Gastrocnemius medialis (tissue), 4 donors: ENCODE results near the gene NFKBIZ. TPM values are rescaled to one million over a fixed set of nuclear protein-coding genes. Genes with fewer than 3 reads are reported as not detected.

ENCODE experiments used
- ATAC-seq, 2 donors: fragments of 150-250 bp; one replicate each; pipeline ENCODE4 v1.9.1; 2016
- DNase-seq, 2 donors: peaks; one replicate each; pipeline ENCODE4 v3.0.0-alpha.2; 2019
- H3K27ac ChIP-seq, 4 donors: fragments of 200-600 bp; sonication (generic); 1 replicate in 1 of 4; 2 replicates in 3 of 4; pipeline ENCODE4 v1.5.1; 2016 to 2018; ENCODE audit warnings: mild to moderate bottlenecking in 2 of 4, moderate library complexity in 1 of 4
- H3K27me3 ChIP-seq, 3 donors: fragments of 200-600 bp; sonication (generic) in 2 of 3; 1 replicate in 1 of 3; 2 replicates in 2 of 3; pipeline versions ENCODE4 v1.5.1 to v1.6.0; 2016 to 2019; ENCODE audit warnings: mild to moderate bottlenecking in 1 of 3, moderate library complexity in 1 of 3
- H3K36me3 ChIP-seq, 2 donors: fragments of 200-600 bp; sonication (generic) in 1 of 2; one replicate each; pipeline ENCODE4 v1.5.1; 2017 to 2018
- H3K4me1 ChIP-seq, 2 donors: fragments of 200-600 bp; sonication (generic) in 1 of 2; one replicate each; pipeline ENCODE4 v1.5.1; 2016 to 2017; ENCODE audit warnings: mild to moderate bottlenecking in 2 of 2
- H3K4me3 ChIP-seq, 4 donors: fragments of 200-600 bp; sonication (generic) in 3 of 4; 1 replicate in 1 of 4; 2 replicates in 3 of 4; pipeline ENCODE4 v1.5.1; 2016 to 2019; ENCODE audit warnings: mild to moderate bottlenecking in 2 of 4
- H3K9me3 ChIP-seq, 3 donors: fragments of 200-600 bp; sonication (generic) in 2 of 3; 1 replicate in 1 of 3; 2 replicates in 2 of 3; pipeline ENCODE4 v1.5.1; 2016 to 2019
- POLR2A ChIP-seq, 2 donors: fragments of 450-650 bp; IDR thresholded peaks; one replicate each; pipeline ENCODE4 v1.6.1; 2017; ENCODE audit warnings: antibody characterized with exemption in 2 of 2, mild to moderate bottlenecking in 2 of 2, moderate library complexity in 2 of 2
- in situ Hi-C, 4 donors: fragments of 200-750 bp; cut with MboI; loops; one replicate each; pipeline versions ENCODE4 v1.15.0 to v1.8.0; 2017; ENCODE audit warnings: low sequenced_read_pairs in 4 of 4
- intact Hi-C: fragments of 100-400 bp; cut with DNase I; formaldehyde crosslinking; loops from one replicate; pipeline ENCODE4 v1.15.1; 2023; ENCODE audit warnings: low total_unique reads
- total RNA-seq, 4 donors: library from RNA; depleted of rRNA; stranded (reverse); fragments of >200 nt; gene quantifications; one replicate each; pipeline versions ENCODE4 v1.1.0 to v1.2.3, GENCODE V29; 2016
- TF ChIP-seq, protein P1 (sequence below), 5 experiments: fragments of 450-650 bp in 3 of 5; fragments of 200-600 bp in 2 of 5; sonication (generic) in 2 of 5; IDR thresholded peaks in 4 of 5; conservative IDR thresholded peaks in 1 of 5; 1 replicate in 4 of 5; 2 replicates in 1 of 5; pipeline ENCODE4 v1.5.1; 2016 to 2019; ENCODE audit warnings: antibody characterized with exemption in 5 of 5, mild to moderate bottlenecking in 3 of 5, moderate library complexity in 3 of 5

The NFKBIZ gene
- total RNA-seq, 4 donors from 2014 or later = 9.2 to 25.9 (median 20.6) TPM

DNA sequence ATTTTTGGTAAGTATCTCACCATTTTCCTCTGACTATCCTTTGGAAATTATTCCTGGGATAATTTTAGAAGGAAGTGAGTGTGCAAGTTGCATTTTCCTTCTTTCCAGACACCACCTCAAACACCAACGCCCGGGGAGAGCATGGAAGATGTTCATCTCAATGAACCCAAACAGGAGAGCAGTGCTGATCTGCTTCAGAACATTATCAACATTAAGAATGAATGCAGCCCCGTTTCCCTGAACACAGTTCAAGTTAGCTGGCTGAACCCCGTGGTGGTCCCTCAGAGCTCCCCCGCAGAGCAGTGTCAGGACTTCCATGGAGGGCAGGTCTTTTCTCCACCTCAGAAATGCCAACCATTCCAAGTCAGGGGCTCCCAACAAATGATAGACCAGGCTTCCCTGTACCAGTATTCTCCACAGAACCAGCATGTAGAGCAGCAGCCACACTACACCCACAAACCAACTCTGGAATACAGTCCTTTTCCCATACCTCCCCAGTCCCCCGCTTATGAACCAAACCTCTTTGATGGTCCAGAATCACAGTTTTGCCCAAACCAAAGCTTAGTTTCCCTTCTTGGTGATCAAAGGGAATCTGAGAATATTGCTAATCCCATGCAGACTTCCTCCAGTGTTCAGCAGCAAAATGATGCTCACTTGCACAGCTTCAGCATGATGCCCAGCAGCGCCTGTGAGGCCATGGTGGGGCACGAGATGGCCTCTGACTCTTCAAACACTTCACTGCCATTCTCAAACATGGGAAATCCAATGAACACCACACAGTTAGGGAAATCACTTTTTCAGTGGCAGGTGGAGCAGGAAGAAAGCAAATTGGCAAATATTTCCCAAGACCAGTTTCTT, 3.9 kb downstream of the NFKBIZ start:
- no peak overlapping the region for H3K4me3 ChIP-seq
- TF ChIP-seq POLR2A (IDR thresholded peaks at IDR 0.05) = no peak
- TF ChIP-seq, protein P1, sequence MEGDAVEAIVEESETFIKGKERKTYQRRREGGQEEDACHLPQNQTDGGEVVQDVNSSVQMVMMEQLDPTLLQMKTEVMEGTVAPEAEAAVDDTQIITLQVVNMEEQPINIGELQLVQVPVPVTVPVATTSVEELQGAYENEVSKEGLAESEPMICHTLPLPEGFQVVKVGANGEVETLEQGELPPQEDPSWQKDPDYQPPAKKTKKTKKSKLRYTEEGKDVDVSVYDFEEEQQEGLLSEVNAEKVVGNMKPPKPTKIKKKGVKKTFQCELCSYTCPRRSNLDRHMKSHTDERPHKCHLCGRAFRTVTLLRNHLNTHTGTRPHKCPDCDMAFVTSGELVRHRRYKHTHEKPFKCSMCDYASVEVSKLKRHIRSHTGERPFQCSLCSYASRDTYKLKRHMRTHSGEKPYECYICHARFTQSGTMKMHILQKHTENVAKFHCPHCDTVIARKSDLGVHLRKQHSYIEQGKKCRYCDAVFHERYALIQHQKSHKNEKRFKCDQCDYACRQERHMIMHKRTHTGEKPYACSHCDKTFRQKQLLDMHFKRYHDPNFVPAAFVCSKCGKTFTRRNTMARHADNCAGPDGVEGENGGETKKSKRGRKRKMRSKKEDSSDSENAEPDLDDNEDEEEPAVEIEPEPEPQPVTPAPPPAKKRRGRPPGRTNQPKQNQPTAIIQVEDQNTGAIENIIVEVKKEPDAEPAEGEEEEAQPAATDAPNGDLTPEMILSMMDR (IDR thresholded peaks at IDR 0.05 in 4 of 5, conservative IDR thresholded peaks at IDR 0.05 in 1 of 5) = no peak
- intact Hi-C loops (no loop called here), in situ Hi-C loops (no loop called here)
- no peaks in the 10 kb centered on the region for H3K27me3 ChIP-seq
- no peak overlapping the region for H3K27ac ChIP-seq
- peaks cover 6% of the 10 kb centered on the region in 2 donors for H3K4me1 ChIP-seq
- peaks cover 9 to 66% of the 10 kb centered on the region in 2 donors for H3K36me3 ChIP-seq
- no peaks in the 10 kb centered on the region for H3K9me3 ChIP-seq
- no peak for DNase-seq
- no peak for ATAC-seq

DNA sequence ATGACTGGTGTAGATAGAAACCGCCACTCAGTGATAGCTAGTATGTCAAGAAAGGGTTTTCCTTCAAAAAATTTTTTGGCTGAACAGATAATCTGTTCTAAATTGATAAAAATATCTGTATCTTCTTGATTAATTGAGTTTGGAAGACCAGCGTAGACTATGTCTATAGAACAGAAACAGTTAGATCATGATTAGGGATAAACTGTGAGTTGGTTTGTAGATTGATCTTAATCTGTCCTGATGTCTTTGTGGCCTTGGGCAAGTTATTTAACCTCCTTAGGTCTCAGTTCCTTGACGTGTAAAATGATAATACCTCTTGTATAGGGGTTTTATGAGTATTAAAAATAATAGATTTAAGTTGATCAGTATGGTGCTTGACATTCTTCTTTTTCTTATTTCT, 4.7 kb downstream of the NFKBIZ start:
- no peak for DNase-seq
- ATAC-seq = no peak
- in situ Hi-C loops = no loop called here
- intact Hi-C loops = no loop called here
- no peaks in the 10 kb centered on the region for H3K27me3 ChIP-seq
- no peak overlapping the region for H3K4me3 ChIP-seq
- peaks cover 9 to 73% of the 10 kb centered on the region in 2 donors for H3K36me3 ChIP-seq
- H3K27ac ChIP-seq = no peak overlapping the region
- H3K9me3 ChIP-seq = no peaks in the 10 kb centered on the region
- peaks cover 6% of the 10 kb centered on the region in 2 donors for H3K4me1 ChIP-seq
- TF ChIP-seq, protein P1 (IDR thresholded peaks at IDR 0.05 in 4 of 5, conservative IDR thresholded peaks at IDR 0.05 in 1 of 5) = no peak
- TF ChIP-seq POLR2A (IDR thresholded peaks at IDR 0.05) = no peak

DNA sequence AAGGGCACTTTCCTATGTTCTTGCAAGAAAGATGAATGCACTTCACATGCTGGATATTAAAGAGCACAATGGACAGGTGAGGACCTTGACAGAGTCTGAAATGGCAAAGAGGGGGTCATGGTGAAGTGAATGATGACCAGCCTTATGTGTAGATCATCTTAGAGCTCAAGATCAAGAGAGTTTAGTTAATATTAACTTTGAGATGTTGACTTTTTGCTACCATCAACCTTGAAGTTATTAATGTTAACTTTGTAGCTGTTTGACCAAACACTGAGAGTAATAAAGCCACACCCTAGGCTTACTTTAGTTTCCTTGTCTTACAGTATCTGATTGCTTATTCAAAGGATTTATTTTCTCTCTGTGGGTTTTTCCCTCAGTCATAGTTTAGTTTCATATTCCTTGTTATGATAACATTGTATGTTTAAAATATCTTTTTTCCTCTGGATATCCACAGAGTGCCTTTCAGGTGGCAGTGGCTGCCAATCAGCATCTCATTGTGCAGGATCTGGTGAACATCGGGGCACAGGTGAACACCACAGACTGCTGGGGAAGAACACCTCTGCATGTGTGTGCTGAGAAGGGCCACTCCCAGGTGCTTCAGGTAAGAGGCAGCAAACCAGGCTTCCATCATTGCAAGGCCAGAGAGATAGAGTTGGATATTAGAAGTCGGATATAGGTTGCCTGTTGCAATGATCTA, 5.4 kb downstream of the NFKBIZ start:
- no peak overlapping the region for H3K27ac ChIP-seq
- H3K4me3 ChIP-seq = no peak overlapping the region
- TF ChIP-seq, protein P1 (IDR thresholded peaks at IDR 0.05 in 4 of 5, conservative IDR thresholded peaks at IDR 0.05 in 1 of 5) = no peak
- TF ChIP-seq POLR2A (IDR thresholded peaks at IDR 0.05) = no peak
- no peak for DNase-seq
- in situ Hi-C loops (no loop called here), intact Hi-C loops (no loop called here)
- H3K36me3 ChIP-seq = peaks cover 9 to 81% of the 10 kb centered on the region in 2 donors
- H3K27me3 ChIP-seq = no peaks in the 10 kb centered on the region
- H3K9me3 ChIP-seq = no peaks in the 10 kb centered on the region
- peaks cover 6% of the 10 kb centered on the region in 2 donors for H3K4me1 ChIP-seq
- ATAC-seq = no peak

DNA sequence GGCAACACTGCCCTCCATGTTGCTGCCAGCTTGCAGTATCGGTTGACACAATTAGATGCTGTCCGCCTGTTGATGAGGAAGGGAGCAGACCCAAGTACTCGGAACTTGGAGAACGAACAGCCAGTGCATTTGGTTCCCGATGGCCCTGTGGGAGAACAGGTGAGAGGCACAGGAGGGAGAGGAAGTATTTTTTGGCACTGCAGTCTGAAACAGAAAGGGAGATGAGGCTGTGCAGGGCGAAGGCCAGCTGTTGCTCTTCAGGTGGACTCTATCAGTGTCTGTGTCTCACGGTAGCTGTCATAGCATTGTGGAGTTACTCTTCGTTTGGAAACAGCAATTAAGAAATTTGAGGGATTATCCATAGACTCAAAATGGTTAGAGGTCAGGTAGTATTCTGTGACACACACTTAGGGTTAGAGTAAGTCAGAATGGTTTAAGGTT, 8.0 kb downstream of the NFKBIZ start:
- Histone ChIP-seq H3K36me3 (peaks cover 9 to 91% of the 10 kb centered on the region in 2 donors), H3K4me1 (no peaks in the 10 kb centered on the region), H3K27me3 (no peaks in the 10 kb centered on the region), H3K9me3 (no peaks in the 10 kb centered on the region), H3K4me3 (no peak overlapping the region), H3K27ac (no peak overlapping the region)
- TF ChIP-seq POLR2A (IDR thresholded peaks at IDR 0.05) = no peak
- TF ChIP-seq, protein P1 (IDR thresholded peaks at IDR 0.05 in 4 of 5, conservative IDR thresholded peaks at IDR 0.05 in 1 of 5) = no peak
- no peak for ATAC-seq
- intact Hi-C loops (no loop called here), in situ Hi-C loops (no loop called here)
- DNase-seq = no peak
